SJCRH30 (cell line): ENCODE results near the gene GJB4. TPM values are rescaled to one million over a fixed set of nuclear protein-coding genes. Genes with fewer than 3 reads are reported as not detected.
"Not testable (repeated sequence)": the region's sequence is repeated elsewhere in the genome, so short reads cannot be mapped to it uniquely, and the experiment has no call there.

Source experiments
- DNase-seq, 2 experiments: peaks; one replicate each; pipeline ENCODE4 v3.0.0-alpha.2; 2015 to 2020
- H3K27ac ChIP-seq: fragments of 250-450 bp; sonication (Bioruptor Pico); 2 replicates; pipeline ENCODE4 v1.5.1; 2020; ENCODE audit warnings: mild to moderate bottlenecking, moderate library complexity
- H3K27me3 ChIP-seq: fragments of 250-450 bp; sonication (Bioruptor Pico); 2 replicates; pipeline ENCODE4 v1.5.1; 2020; ENCODE audit warnings: mild to moderate bottlenecking, moderate library complexity
- H3K36me3 ChIP-seq: fragments of 250-450 bp; sonication (Bioruptor Pico); 2 replicates; pipeline ENCODE4 v1.5.1; 2020; ENCODE audit warnings: mild to moderate bottlenecking, moderate library complexity
- H3K4me1 ChIP-seq: fragments of 250-450 bp; sonication (Bioruptor Pico); 2 replicates; pipeline ENCODE4 v1.5.1; 2020; ENCODE audit warnings: mild to moderate bottlenecking, moderate library complexity
- H3K4me3 ChIP-seq: fragments of 250-450 bp; sonication (Bioruptor Pico); 2 replicates; pipeline ENCODE4 v1.5.1; 2020; ENCODE audit warnings: mild to moderate bottlenecking, moderate library complexity
- H3K9me3 ChIP-seq: fragments of 250-450 bp; sonication (Bioruptor Pico); replicated peaks from 2 replicates; pipeline ENCODE4 v1.5.1; 2020; ENCODE audit warnings: mild to moderate bottlenecking, moderate library complexity
- total RNA-seq: library from RNA; depleted of rRNA; stranded (reverse); fragments of >200 nt; shearing (Covaris generic); gene quantifications from 2 replicates; pipeline ENCODE4 v1.2.3, GENCODE V29; 2014

GJB4 gene
- total RNA-seq, 1 experiment from 2014 or later, result not detected

DNA sequence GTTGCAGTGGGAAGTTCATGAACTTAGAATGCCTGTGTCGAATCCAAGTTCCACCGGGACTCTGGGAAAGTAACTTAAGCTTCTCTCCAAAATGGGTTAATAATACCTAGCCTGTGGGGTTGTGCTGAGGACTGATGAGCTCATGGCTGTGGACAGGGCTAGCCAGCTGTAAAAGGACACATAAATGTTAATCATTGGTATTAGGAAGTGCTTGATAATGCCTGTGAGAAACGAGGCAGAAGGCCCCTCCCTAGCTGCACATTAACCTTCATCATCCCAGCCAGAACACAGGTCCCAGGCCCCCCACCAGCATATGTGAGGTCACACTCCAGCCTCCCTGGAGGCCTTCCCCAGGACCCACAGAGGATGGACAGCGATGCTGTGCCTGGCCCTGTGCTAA, 789 bp upstream of the GJB4 start:
- Histone ChIP-seq H3K36me3 (no peaks in the 10 kb centered on the region), H3K4me1 (no peaks in the 10 kb centered on the region), H3K9me3 (no peaks in the 10 kb centered on the region), H3K27me3 (peaks cover 10% of the 10 kb centered on the region), H3K27ac (no peak overlapping the region), H3K4me3 (no peak overlapping the region)
- no peak for DNase-seq

GRCh38 chr1:34761176-34761761, 1.7 kb downstream of the GJB4 start:
- H3K4me1 ChIP-seq, result no peaks in the 10 kb centered on the region
- no peak overlapping the region for H3K4me3 ChIP-seq
- no peaks in the 10 kb centered on the region for H3K9me3 ChIP-seq
- peaks cover 10% of the 10 kb centered on the region for H3K27me3 ChIP-seq
- DNase-seq, result no peak
- H3K27ac ChIP-seq, result no peak overlapping the region
- no peaks in the 10 kb centered on the region for H3K36me3 ChIP-seq

DNA sequence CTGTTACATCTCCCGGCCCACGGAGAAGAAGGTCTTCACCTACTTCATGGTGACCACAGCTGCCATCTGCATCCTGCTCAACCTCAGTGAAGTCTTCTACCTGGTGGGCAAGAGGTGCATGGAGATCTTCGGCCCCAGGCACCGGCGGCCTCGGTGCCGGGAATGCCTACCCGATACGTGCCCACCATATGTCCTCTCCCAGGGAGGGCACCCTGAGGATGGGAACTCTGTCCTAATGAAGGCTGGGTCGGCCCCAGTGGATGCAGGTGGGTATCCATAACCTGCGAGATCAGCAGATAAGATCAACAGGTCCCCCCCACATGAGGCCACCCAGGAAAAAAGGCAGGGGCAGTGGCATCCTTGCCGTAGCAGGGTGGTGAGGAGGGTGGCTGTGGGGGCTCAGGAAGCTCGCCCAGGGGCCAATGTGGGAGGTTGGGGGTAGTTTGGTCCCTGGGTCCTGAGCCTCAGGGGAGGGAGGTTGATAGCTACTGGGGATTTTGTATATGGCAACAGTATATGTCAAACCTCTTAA, 2.3 kb downstream of the GJB4 start:
- no peak overlapping the region for H3K4me3 ChIP-seq
- no peak overlapping the region for H3K27ac ChIP-seq
- H3K4me1 ChIP-seq, result no peaks in the 10 kb centered on the region
- H3K36me3 ChIP-seq, result no peaks in the 10 kb centered on the region
- peaks cover 10% of the 10 kb centered on the region for H3K27me3 ChIP-seq
- no peaks in the 10 kb centered on the region for H3K9me3 ChIP-seq
- DNase-seq, result no peak

- Histone ChIP-seq H3K4me3 (no peak overlapping the region), H3K36me3 (no peaks in the 10 kb centered on the region), H3K27me3 (peaks cover 10% of the 10 kb centered on the region), H3K27ac (no peak overlapping the region), H3K4me1 (no peaks in the 10 kb centered on the region), H3K9me3 (no peaks in the 10 kb centered on the region)
- DNase-seq, result no peak
Measured at GRCh38 chr1:34762474-34763141, 3.1 kb downstream of the GJB4 start.

DNA sequence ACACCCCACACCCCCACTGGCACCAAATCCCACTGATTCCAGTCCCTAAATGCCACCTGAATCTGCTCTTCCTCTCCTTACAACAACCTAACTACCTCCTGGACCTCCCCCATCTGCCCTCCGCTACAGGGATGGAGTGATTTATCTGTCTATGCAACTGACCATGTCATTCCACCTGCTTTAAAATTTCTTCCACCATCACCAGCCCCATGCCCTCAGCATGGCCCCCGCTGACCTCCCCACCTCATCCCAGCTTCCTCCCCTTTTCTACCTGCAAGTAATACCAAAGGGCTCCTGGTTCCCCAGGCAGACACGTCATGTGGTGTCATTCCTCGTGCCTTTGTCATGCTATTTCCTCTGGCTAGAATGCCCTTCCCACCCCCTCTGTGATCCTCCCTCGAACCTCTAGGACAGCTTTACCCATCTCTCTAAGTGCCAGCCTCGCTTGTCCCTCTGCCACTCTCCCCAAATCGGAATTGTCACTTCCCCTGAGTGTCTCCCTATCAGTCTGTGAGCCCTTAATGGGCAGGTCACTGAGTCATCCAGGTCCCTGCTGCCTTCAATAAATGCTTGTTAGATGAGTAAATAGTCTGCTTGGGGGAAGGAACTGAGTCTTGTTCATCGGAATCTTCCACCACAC, 3.7 kb downstream of the GJB4 start:
- Histone ChIP-seq H3K27me3 (peaks cover 6% of the 10 kb centered on the region), H3K4me3 (no peak overlapping the region), H3K36me3 (no peaks in the 10 kb centered on the region), H3K9me3 (no peaks in the 10 kb centered on the region), H3K4me1 (no peaks in the 10 kb centered on the region), H3K27ac (no peak overlapping the region)
- DNase-seq, result no peak

- Histone ChIP-seq H3K9me3 (no peaks in the 10 kb centered on the region), H3K27ac (no peak overlapping the region), H3K4me3 (no peak overlapping the region), H3K27me3 (peaks cover 5% of the 10 kb centered on the region), H3K4me1 (no peaks in the 10 kb centered on the region), H3K36me3 (no peaks in the 10 kb centered on the region)
- DNase-seq, result no peak
Measured at GRCh38 chr1:34768856-34769255, 9.3 kb downstream of the GJB4 start.

DNA sequence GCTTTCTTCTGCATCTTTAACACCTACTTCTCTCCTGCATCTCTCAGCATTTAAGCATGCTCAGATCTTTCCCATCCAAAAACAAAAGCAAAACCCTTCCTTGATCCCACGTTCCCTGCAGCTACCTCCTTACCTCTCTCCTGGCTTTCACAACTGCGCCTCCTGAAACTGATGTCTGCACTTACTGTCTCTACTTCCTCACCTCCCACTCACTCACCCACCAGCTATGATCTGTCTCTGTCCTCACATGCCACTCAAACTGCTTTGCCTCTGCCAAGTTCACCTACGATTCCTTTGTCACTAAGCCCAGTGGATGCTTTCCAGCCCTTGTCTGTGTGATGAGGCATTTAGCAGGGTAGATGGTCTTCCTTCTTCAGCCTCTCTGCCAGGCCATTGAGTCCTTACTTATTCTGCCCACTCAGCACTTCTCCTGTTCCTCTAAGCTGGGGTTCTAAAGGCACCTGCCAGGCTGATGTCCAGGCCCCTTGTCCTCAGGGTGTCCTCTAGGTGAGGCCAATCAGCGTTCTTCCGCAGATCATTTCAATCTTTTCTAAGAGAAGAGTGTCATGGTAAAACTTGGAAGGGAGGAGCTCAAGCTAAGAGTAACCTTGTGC, 11.5 kb downstream of the GJB4 start:
- Histone ChIP-seq H3K9me3 (no peaks in the 10 kb centered on the region), H3K4me1 (no peaks in the 10 kb centered on the region), H3K27ac (no peak overlapping the region), H3K4me3 (no peak overlapping the region), H3K36me3 (no peaks in the 10 kb centered on the region), H3K27me3 (peaks cover 11% of the 10 kb centered on the region)
- no peak for DNase-seq

DNA sequence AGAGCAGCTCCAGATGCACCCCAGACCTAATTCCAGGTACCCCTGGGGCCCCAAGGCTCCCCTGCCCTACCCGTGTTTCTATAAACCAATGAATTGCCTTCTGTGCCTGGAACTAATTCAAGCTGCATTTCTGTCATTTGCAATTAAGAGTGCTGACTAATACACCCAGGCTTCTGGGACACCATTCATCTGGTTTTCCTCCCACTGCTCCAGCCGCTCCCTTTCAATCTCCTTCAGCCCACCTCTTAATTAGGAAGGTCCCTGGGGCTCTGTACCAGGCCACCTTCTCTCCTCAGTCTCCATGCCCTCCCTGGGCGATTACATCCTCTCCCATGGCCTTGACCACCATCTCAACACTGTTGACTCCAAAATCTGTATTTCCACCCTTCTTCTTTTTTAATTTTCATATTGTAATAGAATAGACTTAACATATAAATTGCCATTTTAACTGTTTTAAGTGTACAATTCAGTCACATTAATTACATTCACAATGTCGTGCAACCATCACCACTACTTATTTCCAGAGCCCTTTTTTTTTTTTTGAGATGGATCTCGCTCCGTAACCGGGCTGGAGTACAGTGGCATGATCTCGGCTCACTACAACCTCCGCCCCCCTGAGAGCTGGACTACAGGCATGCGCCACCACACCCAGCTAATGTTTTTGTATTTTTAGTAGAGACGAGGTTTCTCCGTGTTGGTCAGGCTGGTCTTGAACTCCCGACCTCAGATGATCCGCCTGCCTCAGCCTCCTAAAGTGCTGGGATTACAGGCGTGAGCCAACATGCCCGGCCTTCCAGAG, 12.2 kb downstream of the GJB4 start:
- Histone ChIP-seq H3K27me3 (peaks cover 13% of the 10 kb centered on the region; the same call in 1 of the 2 replicates), H3K27ac (no peak overlapping the region), H3K36me3 (no peaks in the 10 kb centered on the region), H3K4me3 (no peak overlapping the region), H3K9me3 (no peaks in the 10 kb centered on the region), H3K4me1 (no peaks in the 10 kb centered on the region)
- no peak for DNase-seq

DNA sequence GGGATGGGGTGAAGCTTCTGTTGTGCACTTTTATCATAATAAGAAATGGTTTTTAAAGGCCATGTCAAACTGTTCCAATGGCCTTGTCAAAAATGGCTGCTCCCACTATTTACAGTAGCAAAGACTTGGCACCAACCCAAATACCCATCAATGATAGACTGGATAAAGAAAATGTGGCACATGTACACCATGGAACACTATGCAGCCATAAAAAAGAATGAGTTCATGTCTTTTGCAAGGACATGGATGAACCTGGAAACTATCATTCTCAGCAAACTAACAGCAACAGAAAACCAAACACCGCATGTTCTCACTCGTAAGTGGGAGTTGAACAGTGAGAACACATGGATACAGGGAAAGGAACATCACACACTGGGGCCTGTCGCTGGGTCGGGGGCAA, 13.6 kb downstream of the GJB4 start:
- H3K36me3 ChIP-seq, H3K4me3 ChIP-seq, DNase-seq, H3K27ac ChIP-seq, H3K4me1 ChIP-seq, H3K9me3 ChIP-seq: not testable (repeated sequence)
- peaks cover 13% of the 10 kb centered on the region; the same call in 1 of the 2 replicates for H3K27me3 ChIP-seq

- Histone ChIP-seq H3K4me1 (no peaks in the 10 kb centered on the region), H3K27me3 (peaks cover 17% of the 10 kb centered on the region; the same call in 1 of the 2 replicates), H3K9me3 (no peaks in the 10 kb centered on the region), H3K4me3 (no peak overlapping the region), H3K27ac (no peak overlapping the region), H3K36me3 (no peaks in the 10 kb centered on the region)
- no peak for DNase-seq
Measured at GRCh38 chr1:34774957-34775356, 15.4 kb downstream of the GJB4 start.

DNA sequence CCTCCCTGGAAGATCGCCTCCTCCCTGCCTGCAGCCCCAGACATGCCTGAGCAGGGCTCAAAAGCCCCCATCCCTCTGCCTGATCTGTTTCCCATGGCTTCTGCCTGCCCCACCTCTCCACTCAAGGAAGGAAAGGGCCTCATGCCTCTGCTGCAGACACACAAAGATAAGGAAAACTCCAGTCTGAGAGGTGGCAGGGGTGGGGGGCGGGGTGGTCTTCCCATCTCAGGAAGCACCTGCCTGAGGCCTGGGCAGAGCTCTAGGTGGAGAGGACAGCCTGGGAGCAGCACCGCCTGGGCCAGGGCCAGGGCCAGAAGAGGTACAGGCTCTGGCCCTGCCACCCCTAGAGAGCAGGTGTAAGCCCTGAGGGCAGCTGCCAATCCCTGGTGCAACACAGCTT, 17.4 kb downstream of the GJB4 start:
- Histone ChIP-seq H3K27ac (no peak overlapping the region), H3K9me3 (no peaks in the 10 kb centered on the region), H3K4me3 (no peak overlapping the region), H3K27me3 (peaks cover 23% of the 10 kb centered on the region; the same call in 1 of the 2 replicates), H3K36me3 (no peaks in the 10 kb centered on the region), H3K4me1 (no peaks in the 10 kb centered on the region)
- no peak for DNase-seq

DNA sequence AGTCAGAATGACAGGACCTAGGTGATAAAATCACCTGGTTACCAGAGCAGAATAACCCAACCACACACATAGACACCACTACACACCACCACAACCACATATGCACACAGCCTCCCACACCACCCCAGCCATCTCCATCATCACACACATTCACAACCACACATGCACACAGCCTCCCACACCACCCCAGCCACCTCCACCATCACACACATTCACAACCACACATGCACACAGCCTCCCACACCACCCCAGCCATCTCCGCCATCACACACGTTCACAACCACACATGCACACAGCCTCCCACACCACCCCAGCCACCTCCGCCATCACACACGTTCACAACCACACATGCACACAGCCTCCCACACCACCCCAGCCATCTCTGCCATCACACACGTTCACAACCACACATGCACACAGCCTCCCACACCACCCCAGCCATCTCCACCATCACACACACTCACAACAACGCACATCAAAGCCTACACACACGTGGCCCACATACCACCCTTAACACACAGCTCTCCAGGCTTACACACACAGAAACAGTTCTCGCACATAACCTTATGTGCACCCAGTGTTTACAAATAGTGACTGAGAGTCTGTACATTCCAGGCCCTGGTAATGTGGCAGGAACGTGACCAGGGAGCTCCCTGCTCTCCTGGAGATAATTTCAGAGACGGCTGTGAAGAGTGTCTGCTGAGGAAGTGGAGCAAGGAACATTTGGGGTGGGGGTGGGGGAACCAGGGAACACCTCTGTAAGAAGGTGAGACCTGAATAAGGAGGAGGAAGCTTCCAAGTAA, 18.2 kb downstream of the GJB4 start:
- H3K27ac ChIP-seq, result no peak overlapping the region
- H3K9me3 ChIP-seq, result no peaks in the 10 kb centered on the region
- H3K4me1 ChIP-seq, result no peaks in the 10 kb centered on the region
- H3K4me3 ChIP-seq, result no peak overlapping the region
- no peak for DNase-seq
- no peaks in the 10 kb centered on the region for H3K36me3 ChIP-seq
- peaks cover 18% of the 10 kb centered on the region; the same call in 1 of the 2 replicates for H3K27me3 ChIP-seq

GRCh38 chr1:34778381-34778780, 18.8 kb downstream of the GJB4 start:
- Histone ChIP-seq H3K27ac (no peak overlapping the region), H3K9me3 (no peaks in the 10 kb centered on the region), H3K36me3 (no peaks in the 10 kb centered on the region), H3K27me3 (peaks cover 18% of the 10 kb centered on the region; the same call in 1 of the 2 replicates), H3K4me1 (no peaks in the 10 kb centered on the region), H3K4me3 (no peak overlapping the region)
- no peak for DNase-seq

DNA sequence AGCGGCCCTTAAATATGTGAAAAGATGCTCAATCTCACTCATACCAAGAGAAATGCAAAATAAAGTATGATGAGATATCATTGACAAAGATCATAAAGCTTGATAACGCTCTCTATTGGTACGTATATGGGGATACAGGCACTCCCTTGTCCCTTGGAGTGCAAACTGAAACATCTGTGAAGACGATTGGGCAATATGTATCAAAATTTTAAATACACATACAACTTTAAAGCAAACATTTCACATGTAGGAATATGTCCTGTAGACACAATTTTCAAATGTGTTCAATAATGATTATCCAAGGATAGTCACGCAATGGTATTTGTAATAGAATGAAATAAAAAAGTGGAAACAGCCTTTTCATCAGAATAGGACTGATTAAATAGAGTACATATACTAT, 19.5 kb downstream of the GJB4 start:
- no peak for DNase-seq
- peaks cover 18% of the 10 kb centered on the region; the same call in 1 of the 2 replicates for H3K27me3 ChIP-seq
- H3K27ac ChIP-seq, result no peak overlapping the region
- H3K9me3 ChIP-seq, result no peaks in the 10 kb centered on the region
- H3K4me3 ChIP-seq, result no peak overlapping the region
- H3K36me3 ChIP-seq, result no peaks in the 10 kb centered on the region
- H3K4me1 ChIP-seq, result no peaks in the 10 kb centered on the region
